Fibroblast of lung (primary cell): ENCODE results near the gene MAP3K7CL. TPM values are rescaled to one million over a fixed set of nuclear protein-coding genes. Genes with fewer than 3 reads are reported as not detected.

Experiments
- DNase-seq, 2 donors: peaks; one replicate each; pipeline versions ENCODE4 v3.0.0 to v3.0.0-alpha.2; 2010; ENCODE audit warnings: low read depth in 2 of 2
- H2AFZ ChIP-seq: 2 replicates; pipeline ENCODE4 v1.5.1; 2012; ENCODE audit warnings: low read length, control low read depth, inconsistent platforms
- H3K27ac ChIP-seq: 2 replicates; pipeline ENCODE4 v1.5.1; 2011; ENCODE audit warnings: low read length, control low read depth; ENCODE audit not compliant: insufficient read depth
- H3K27me3 ChIP-seq: 2 replicates; pipeline ENCODE4 v1.5.1; 2011; ENCODE audit warnings: mild to moderate bottlenecking, low read length; ENCODE audit not compliant: control insufficient read depth, insufficient read depth
- H3K36me3 ChIP-seq: 2 replicates; pipeline ENCODE4 v1.5.1; 2011; ENCODE audit warnings: low read length; ENCODE audit not compliant: control insufficient read depth, insufficient read depth
- H3K4me1 ChIP-seq: 2 replicates; pipeline ENCODE4 v1.5.1; 2011; ENCODE audit warnings: low read length; ENCODE audit not compliant: control insufficient read depth, insufficient read depth; ENCODE audit errors: extremely low read depth
- H3K4me2 ChIP-seq: 2 replicates; pipeline ENCODE4 v1.5.1; 2011; ENCODE audit warnings: low read length, control low read depth; ENCODE audit not compliant: insufficient read depth; ENCODE audit errors: extremely low read depth
- H3K4me3 ChIP-seq, 4 experiments: fragments of 200-600 bp in 1 of 4; sonication (generic) in 1 of 4; replicated peaks in 1 of 4; 2 replicates each; pipeline ENCODE4 v1.5.1; 2011 to 2016; ENCODE audit warnings: low read length in 4 of 4, low read depth in 3 of 4, mild to moderate bottlenecking in 3 of 4, control low read depth in 2 of 4, inconsistent platforms in 1 of 4, mixed read lengths in 1 of 4; ENCODE audit not compliant: insufficient read depth in 1 of 4; ENCODE audit errors: control extremely low read depth in 1 of 4
- H3K79me2 ChIP-seq: 2 replicates; pipeline ENCODE4 v1.5.1; 2012; ENCODE audit warnings: mild to moderate bottlenecking, low read length, inconsistent platforms; ENCODE audit not compliant: control insufficient read depth, insufficient read depth
- H3K9ac ChIP-seq: 2 replicates; pipeline ENCODE4 v1.5.1; 2011; ENCODE audit warnings: mild to moderate bottlenecking, low read length, control low read depth; ENCODE audit not compliant: insufficient read depth
- H3K9me3 ChIP-seq: 2 replicates; pipeline ENCODE4 v1.5.1; 2012; ENCODE audit warnings: low read depth, low read length; ENCODE audit not compliant: control insufficient read depth, insufficient read depth
- H4K20me1 ChIP-seq: 2 replicates; pipeline ENCODE4 v1.5.1; 2011; ENCODE audit warnings: low read length; ENCODE audit not compliant: control insufficient read depth, insufficient read depth; ENCODE audit errors: extremely low read depth
- EZH2 ChIP-seq: IDR thresholded peaks from 2 replicates; pipeline ENCODE4 v1.5.1; 2012; ENCODE audit warnings: low read length, control low read depth, mild to moderate bottlenecking; ENCODE audit errors: missing control alignments
- polyA plus RNA-seq, 2 donors: library from polyadenylated mRNA; depleted of rRNA in 1 of 2; stranded (reverse) in 1 of 2; unstranded in 1 of 2; fragments of >200 nt; gene quantifications; 2 replicates each; pipeline ENCODE4 v1.2.1, GENCODE V29; 2011 to 2012; ENCODE audit warnings: missing spikeins in 1 of 2
- total RNA-seq: library from RNA; depleted of rRNA; stranded (reverse); fragments of >200 nt; gene quantifications from 2 replicates; pipeline ENCODE4 v1.2.1, GENCODE V29; 2014
- TF ChIP-seq, protein P1 (sequence below), 2 donors: IDR thresholded peaks in 1 of 2; conservative IDR thresholded peaks in 1 of 2; 1 replicate in 1 of 2; 2 replicates in 1 of 2; pipeline ENCODE4 v1.5.1; 2011 to 2012; ENCODE audit warnings: low read length in 2 of 2, control low read depth in 1 of 2, inconsistent platforms in 1 of 2, low read depth in 1 of 2, mild to moderate bottlenecking in 1 of 2

MAP3K7CL gene
- total and polyA plus RNA-seq, 2 donors (not counting 1 experiment from before 2014, with no cell fraction given) = 58.3 to 176 TPM

DNA sequence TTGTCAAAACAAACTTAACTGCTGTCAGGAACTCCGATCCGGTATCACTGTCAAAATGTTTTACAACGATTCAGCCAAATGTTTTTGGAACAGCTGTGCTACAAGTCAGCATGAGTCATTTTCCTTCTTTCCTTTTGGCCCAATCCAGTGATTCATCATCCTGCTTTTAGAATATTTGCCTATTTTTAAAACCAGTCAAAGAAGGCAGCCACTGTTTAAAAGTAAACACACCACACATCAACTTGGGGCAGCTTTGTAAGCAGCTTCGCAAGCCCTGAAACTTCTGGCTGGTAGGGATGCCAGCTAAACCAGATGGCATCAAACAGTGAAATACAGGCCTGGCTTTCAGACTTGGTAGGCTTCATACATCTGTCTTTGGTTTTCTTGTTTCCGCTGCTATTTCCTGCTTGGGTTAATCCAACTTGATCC is 14.9 kb downstream of the MAP3K7CL start:
- Histone ChIP-seq H3K36me3 (no peaks in the 10 kb centered on the region), H4K20me1 (no peaks in the 10 kb centered on the region), H3K4me3 (peak overlapping the region in 1 of 4 experiments; percentile 29), H3K9me3 (no peaks in the 10 kb centered on the region), H3K27ac (peak overlapping the region; percentile 67), H3K9ac (peak overlapping the region; percentile 1), H2AFZ (no peak overlapping the region), H3K4me2 (peak overlapping the region; percentile 42), H3K27me3 (no peaks in the 10 kb centered on the region), H3K79me2 (peaks cover 4% of the 10 kb centered on the region), H3K4me1 (peaks cover 27% of the 10 kb centered on the region)
- DNase-seq = peak; percentile 93 to 95
- TF ChIP-seq EZH2 = no peak
- TF ChIP-seq, protein P1, sequence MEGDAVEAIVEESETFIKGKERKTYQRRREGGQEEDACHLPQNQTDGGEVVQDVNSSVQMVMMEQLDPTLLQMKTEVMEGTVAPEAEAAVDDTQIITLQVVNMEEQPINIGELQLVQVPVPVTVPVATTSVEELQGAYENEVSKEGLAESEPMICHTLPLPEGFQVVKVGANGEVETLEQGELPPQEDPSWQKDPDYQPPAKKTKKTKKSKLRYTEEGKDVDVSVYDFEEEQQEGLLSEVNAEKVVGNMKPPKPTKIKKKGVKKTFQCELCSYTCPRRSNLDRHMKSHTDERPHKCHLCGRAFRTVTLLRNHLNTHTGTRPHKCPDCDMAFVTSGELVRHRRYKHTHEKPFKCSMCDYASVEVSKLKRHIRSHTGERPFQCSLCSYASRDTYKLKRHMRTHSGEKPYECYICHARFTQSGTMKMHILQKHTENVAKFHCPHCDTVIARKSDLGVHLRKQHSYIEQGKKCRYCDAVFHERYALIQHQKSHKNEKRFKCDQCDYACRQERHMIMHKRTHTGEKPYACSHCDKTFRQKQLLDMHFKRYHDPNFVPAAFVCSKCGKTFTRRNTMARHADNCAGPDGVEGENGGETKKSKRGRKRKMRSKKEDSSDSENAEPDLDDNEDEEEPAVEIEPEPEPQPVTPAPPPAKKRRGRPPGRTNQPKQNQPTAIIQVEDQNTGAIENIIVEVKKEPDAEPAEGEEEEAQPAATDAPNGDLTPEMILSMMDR (conservative IDR thresholded peaks at IDR 0.05 in 1 of 2, IDR thresholded peaks at IDR 0.05 in 1 of 2; ENCODE audit: low read depth in 1 of 2, low read length in 2 of 2) = no peak

DNA sequence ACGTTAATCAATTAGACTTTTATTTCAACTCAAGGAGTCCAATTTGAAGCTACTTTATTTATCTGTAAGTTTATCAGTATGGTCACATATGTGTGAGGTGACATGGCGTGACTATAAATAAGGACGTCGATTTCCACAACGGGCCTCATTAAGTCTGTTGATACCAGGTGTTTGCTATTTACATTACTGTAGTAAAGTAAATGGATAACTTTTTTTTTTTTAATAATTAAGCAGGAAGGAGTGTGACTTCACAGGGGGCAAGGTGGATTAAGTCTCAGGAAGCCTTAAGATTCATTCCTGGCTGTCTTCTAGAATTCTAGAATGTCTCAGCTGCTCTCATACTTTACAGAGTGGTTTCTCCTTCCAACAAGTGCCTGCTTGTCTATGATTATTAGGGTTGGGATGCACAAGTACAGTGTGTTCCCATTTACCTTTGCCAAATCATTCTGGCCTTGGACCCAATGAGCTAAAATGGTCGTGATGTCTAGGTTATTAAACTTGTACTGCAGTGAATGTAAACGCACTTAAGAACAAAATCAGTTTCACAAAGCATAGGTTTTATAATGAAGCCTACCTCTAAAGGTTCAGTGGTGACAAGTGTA is 15.5 kb downstream of the MAP3K7CL start:
- Histone ChIP-seq H3K9me3 (no peaks in the 10 kb centered on the region), H2AFZ (no peak overlapping the region), H3K9ac (no peak overlapping the region), H3K4me2 (peak overlapping the region; percentile 13), H3K4me3 (no peak overlapping the region), H3K4me1 (peaks cover 28% of the 10 kb centered on the region), H3K27ac (peak overlapping the region; percentile 67), H4K20me1 (no peaks in the 10 kb centered on the region), H3K36me3 (no peaks in the 10 kb centered on the region), H3K79me2 (peaks cover 4% of the 10 kb centered on the region), H3K27me3 (no peaks in the 10 kb centered on the region)
- TF ChIP-seq, protein P1 (conservative IDR thresholded peaks at IDR 0.05 in 1 of 2, IDR thresholded peaks at IDR 0.05 in 1 of 2; ENCODE audit: low read depth in 1 of 2, low read length in 2 of 2) = no peak
- TF ChIP-seq EZH2 = no peak
- DNase-seq = peak in 1 of 2 donors; percentile 29

DNA sequence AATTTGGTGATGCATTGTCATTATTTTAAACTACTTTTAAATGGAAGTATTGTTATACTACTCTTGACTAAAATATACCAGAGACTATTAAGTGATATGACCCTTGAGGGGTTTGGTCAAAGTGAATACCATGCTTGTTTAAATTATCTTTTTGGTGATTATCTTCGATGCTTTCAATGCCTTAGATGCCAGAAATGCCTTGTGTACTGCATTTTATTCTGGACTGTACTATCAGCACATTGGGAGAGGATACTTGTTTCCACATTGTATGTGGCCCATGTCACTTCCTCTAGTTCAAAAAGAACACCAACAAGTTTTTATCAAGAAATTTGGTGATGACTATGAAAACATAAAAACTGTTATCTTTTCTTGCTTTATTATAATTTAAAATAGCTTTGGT is 16.3 kb downstream of the MAP3K7CL start:
- no peak overlapping the region for H3K4me3 ChIP-seq
- H3K4me2 ChIP-seq = no peak overlapping the region
- H3K9me3 ChIP-seq = no peaks in the 10 kb centered on the region
- H3K9ac ChIP-seq = no peak overlapping the region
- no peak overlapping the region for H2AFZ ChIP-seq
- peaks cover 4% of the 10 kb centered on the region for H3K79me2 ChIP-seq
- TF ChIP-seq, protein P1 (conservative IDR thresholded peaks at IDR 0.05 in 1 of 2, IDR thresholded peaks at IDR 0.05 in 1 of 2; ENCODE audit: low read depth in 1 of 2, low read length in 2 of 2) = no peak
- no peak for TF ChIP-seq EZH2
- H4K20me1 ChIP-seq = no peaks in the 10 kb centered on the region
- H3K36me3 ChIP-seq = no peaks in the 10 kb centered on the region
- H3K4me1 ChIP-seq = peaks cover 28% of the 10 kb centered on the region
- no peak overlapping the region for H3K27ac ChIP-seq
- H3K27me3 ChIP-seq = no peaks in the 10 kb centered on the region
- DNase-seq = peak in 1 of 2 donors; percentile 45
